HG03520 (cell line): ENCODE results near the gene JAKMIP1.

Source experiments
- ATAC-seq: cut with Tn5 transposase; IDR thresholded peaks from one replicate; pipeline ENCODE4 v1.9.1; 2021; ENCODE audit warnings: mild to moderate bottlenecking, moderate library complexity; ENCODE audit not compliant: unreplicated experiment

Gene JAKMIP1

GRCh38 chr4:6105311-6105911 lies 94.9 kb downstream of the JAKMIP1 start:
- ATAC-seq = no peak

GRCh38 chr4:6104541-6105130 lies 95.7 kb downstream of the JAKMIP1 start:
- no peak for ATAC-seq

GRCh38 chr4:6097581-6097980 lies 102.8 kb downstream of the JAKMIP1 start:
- ATAC-seq = no peak

- ATAC-seq = no peak
Observed at GRCh38 chr4:6095897-6096296, 104.5 kb downstream of the JAKMIP1 start.

- ATAC-seq = no peak
Observed at GRCh38 chr4:6095023-6095752, 105.2 kb downstream of the JAKMIP1 start.

GRCh38 chr4:6093671-6094070 lies 106.7 kb downstream of the JAKMIP1 start:
- ATAC-seq = no peak

- no peak for ATAC-seq
Observed at GRCh38 chr4:6092971-6093370, 107.4 kb downstream of the JAKMIP1 start.

GRCh38 chr4:6092131-6092530 lies 108.2 kb downstream of the JAKMIP1 start:
- ATAC-seq = no peak

- ATAC-seq = no peak
Observed at GRCh38 chr4:6090931-6091330, 109.4 kb downstream of the JAKMIP1 start.

- ATAC-seq = no peak
Observed at GRCh38 chr4:6088950-6089349, 111.4 kb downstream of the JAKMIP1 start.

- ATAC-seq = no peak
Observed at GRCh38 chr4:6087669-6088341, 112.5 kb downstream of the JAKMIP1 start.

- no peak for ATAC-seq
Observed at GRCh38 chr4:6086846-6087245, 113.5 kb downstream of the JAKMIP1 start.

GRCh38 chr4:6085691-6086628 lies 114.4 kb downstream of the JAKMIP1 start:
- ATAC-seq = no peak

- no peak for ATAC-seq
Observed at GRCh38 chr4:6085028-6085690, 115.2 kb downstream of the JAKMIP1 start.

GRCh38 chr4:6079965-6080364 lies 120.4 kb downstream of the JAKMIP1 start:
- ATAC-seq = no peak

- ATAC-seq = no peak
Observed at GRCh38 chr4:6078560-6078959, 121.8 kb downstream of the JAKMIP1 start.

GRCh38 chr4:6076391-6076790 lies 124.0 kb downstream of the JAKMIP1 start:
- no peak for ATAC-seq

GRCh38 chr4:6074758-6075157 lies 125.6 kb downstream of the JAKMIP1 start:
- no peak for ATAC-seq

GRCh38 chr4:6071959-6072720 lies 128.2 kb downstream of the JAKMIP1 start:
- no peak for ATAC-seq
